IMR-90 (cell line): ENCODE measurements around the gene TBC1D30. TPM values are rescaled to one million over a fixed set of nuclear protein-coding genes. Genes with fewer than 3 reads are reported as not detected.

Source experiments
- ATAC-seq: fragments of 200-7000 bp; cut with Tn5 transposase; 2 replicates; pipeline ENCODE4 v1.9.1; 2020; ENCODE audit warnings: low read depth, mild to moderate bottlenecking, moderate library complexity
- BruUV-seq: library from RNA; stranded (reverse); fragments of 400-500 nt; replicated peaks from 2 replicates; lab custom pipeline; 2021; lab: Mats Ljungman, UMichigan
- CTCF ChIA-PET: fragments of 300-600 bp; formaldehyde crosslinking; extraction: SDS; loops from one replicate; lab custom pipeline; 2021; ENCODE audit warnings: antibody characterized with exemption; lab: Yijun Ruan, JAX
- POLR2A ChIA-PET: fragments of 300-600 bp; sonication (Branson Sonifier 250); formaldehyde crosslinking; loops from one replicate; lab custom pipeline; 2022; ENCODE audit warnings: antibody characterized with exemption; ENCODE audit not compliant: unreplicated experiment; lab: Charles Lee
- DNase-seq: peaks from one replicate; pipeline ENCODE4 v3.0.0; 2013
- H2AFZ ChIP-seq: replicated peaks from 2 replicates; pipeline ENCODE3; 2013; ENCODE audit warnings: low read length, mild to moderate bottlenecking; ENCODE audit not compliant: poor library complexity
- H2AK5ac ChIP-seq: 2 replicates; pipeline ENCODE4 v1.6.1; 2013; ENCODE audit warnings: low read depth, low read length, inconsistent platforms
- H2AK9ac ChIP-seq: replicated peaks from 2 replicates; pipeline ENCODE3; 2013; ENCODE audit warnings: mild to moderate bottlenecking, low read depth, low read length, moderate library complexity; ENCODE audit not compliant: poor library complexity
- H2BK120ac ChIP-seq: 2 replicates; pipeline ENCODE4 v1.6.1; 2013; ENCODE audit warnings: low read depth, low read length, inconsistent platforms
- H2BK15ac ChIP-seq: 3 replicates; pipeline ENCODE4 v1.6.1; 2013; ENCODE audit warnings: low read depth, low read length, inconsistent platforms
- H2BK20ac ChIP-seq: 2 replicates; pipeline ENCODE4 v1.6.1; 2013; ENCODE audit warnings: low read depth, mild to moderate bottlenecking, inconsistent platforms, low read length, moderate library complexity
- H2BK5ac ChIP-seq: 2 replicates; pipeline ENCODE4 v1.6.1; 2013; ENCODE audit warnings: mild to moderate bottlenecking, low read depth, low read length, inconsistent platforms; ENCODE audit not compliant: poor library complexity, severe bottlenecking
- H3K14ac ChIP-seq: replicated peaks from 2 replicates; pipeline ENCODE4 v1.6.1; 2013; ENCODE audit warnings: low read depth, low read length, inconsistent platforms
- H3K18ac ChIP-seq: 2 replicates; pipeline ENCODE4 v1.6.1; 2013; ENCODE audit warnings: low read depth, low read length, control low read depth
- H3K23ac ChIP-seq: 2 replicates; pipeline ENCODE4 v1.6.1; 2013; ENCODE audit warnings: low read depth, low read length, inconsistent platforms
- H3K27ac ChIP-seq: 2 replicates; pipeline ENCODE4 v1.5.1; 2013; ENCODE audit warnings: mild to moderate bottlenecking, control low read depth, low read length; ENCODE audit not compliant: insufficient read depth
- H3K27me3 ChIP-seq: 2 replicates; pipeline ENCODE4 v1.6.1; 2013; ENCODE audit warnings: low read length; ENCODE audit not compliant: control insufficient read depth, insufficient read depth
- H3K36me3 ChIP-seq: 2 replicates; pipeline ENCODE4 v1.6.1; 2013; ENCODE audit warnings: low read length, mixed read lengths; ENCODE audit not compliant: control insufficient read depth, insufficient read depth
- H3K4ac ChIP-seq: 2 replicates; pipeline ENCODE4 v1.6.1; 2013; ENCODE audit warnings: low read depth, low read length, inconsistent platforms
- H3K4me1 ChIP-seq: 2 replicates; pipeline ENCODE4 v1.6.1; 2013; ENCODE audit warnings: low read length, mixed read lengths; ENCODE audit not compliant: control insufficient read depth, insufficient read depth
- H3K4me2 ChIP-seq: 2 replicates; pipeline ENCODE4 v1.6.1; 2013; ENCODE audit warnings: low read depth, mild to moderate bottlenecking, control low read depth, low read length, moderate library complexity
- H3K4me3 ChIP-seq: 2 replicates; pipeline ENCODE4 v1.5.1; 2013; ENCODE audit warnings: low read depth, mild to moderate bottlenecking, control low read depth, low read length, moderate library complexity; ENCODE audit not compliant: insufficient read depth
- H3K56ac ChIP-seq: 2 replicates; pipeline ENCODE4 v1.6.1; 2013; ENCODE audit warnings: low read length, inconsistent platforms; ENCODE audit not compliant: insufficient read depth; ENCODE audit errors: extremely low read depth
- H3K79me1 ChIP-seq, 2 experiments: 2 replicates each; pipeline ENCODE4 v1.6.1; 2013; ENCODE audit warnings: low read length in 2 of 2, inconsistent platforms in 1 of 2, low read depth in 1 of 2
- H3K9ac ChIP-seq: 2 replicates; pipeline ENCODE4 v1.6.1; 2013; ENCODE audit warnings: low read depth, low read length, control low read depth
- H3K9me1 ChIP-seq: 2 replicates; pipeline ENCODE4 v1.6.1; 2013; ENCODE audit warnings: low read length, inconsistent platforms; ENCODE audit not compliant: insufficient read depth
- H3K9me3 ChIP-seq: 2 replicates; pipeline ENCODE4 v1.6.1; 2013; ENCODE audit warnings: low read length; ENCODE audit not compliant: control insufficient read depth, insufficient read depth
- H4K20me1 ChIP-seq: 2 replicates; pipeline ENCODE4 v1.6.1; 2013; ENCODE audit warnings: low read length, inconsistent platforms; ENCODE audit not compliant: insufficient read depth
- H4K5ac ChIP-seq: 2 replicates; pipeline ENCODE4 v1.6.1; 2013; ENCODE audit warnings: mild to moderate bottlenecking, low read depth, low read length, control low read depth
- H4K8ac ChIP-seq, 2 experiments: 2 replicates each; pipeline ENCODE4 v1.6.1; 2013; ENCODE audit warnings: low read depth in 2 of 2, low read length in 2 of 2, control low read depth in 1 of 2, inconsistent platforms in 1 of 2
- H4K91ac ChIP-seq: 2 replicates; pipeline ENCODE4 v1.6.1; 2013; ENCODE audit warnings: low read depth, low read length, inconsistent platforms; ENCODE audit not compliant: insufficient read depth
- CHD1 ChIP-seq: IDR thresholded peaks from 2 replicates; pipeline ENCODE4 v1.6.1; 2012; ENCODE audit warnings: low read depth, low read length, improper control_type of control experiment
- ELK1 ChIP-seq: fragments of 150-350 bp; IDR thresholded peaks from 2 replicates; pipeline ENCODE4 v1.6.1; 2016; ENCODE audit warnings: low read depth, mild to moderate bottlenecking, low read length, moderate library complexity, borderline replicate concordance
- MAFK ChIP-seq: IDR thresholded peaks from 2 replicates; pipeline ENCODE4 v1.6.1; 2012; ENCODE audit warnings: low read depth, low read length, improper control_type of control experiment
- MAZ ChIP-seq: IDR thresholded peaks from 2 replicates; pipeline ENCODE4 v1.6.1; 2012; ENCODE audit warnings: low read depth, mild to moderate bottlenecking, low read length, improper control_type of control experiment, moderate library complexity, borderline replicate concordance
- MXI1 ChIP-seq: IDR thresholded peaks from 2 replicates; pipeline ENCODE4 v1.6.1; 2012; ENCODE audit warnings: low read depth, mild to moderate bottlenecking, low read length, moderate library complexity, borderline replicate concordance
- NFE2L2 ChIP-seq: fragments of 150-350 bp; IDR thresholded peaks from 2 replicates; pipeline ENCODE4 v1.6.1; 2016; ENCODE audit warnings: low read depth, mild to moderate bottlenecking, low read length
- POLR2A ChIP-seq: IDR thresholded peaks from 2 replicates; pipeline ENCODE4 v1.6.1; 2012; ENCODE audit warnings: mild to moderate bottlenecking, low read depth, low read length
- RAD21 ChIP-seq: IDR thresholded peaks from 2 replicates; pipeline ENCODE4 v1.6.1; 2012; ENCODE audit warnings: low read length, improper control_type of control experiment
- WGBS, 2 experiments: methylation state at CpG; one replicate each; pipeline versions ENCODE4 v1.1.5 to v1.1.7; 2013; ENCODE audit warnings: missing lambda C conversion rate in 2 of 2; ENCODE audit not compliant: insufficient read length in 1 of 2; ENCODE audit errors: extremely low coverage in 2 of 2; 5-methylcytosine and 5-hydroxymethylcytosine counted together
- dilution Hi-C: fragments of 300-500 bp; cut with HindIII; formaldehyde crosslinking; loops from one replicate; pipeline ENCODE4 v1.14.3; 2018; ENCODE audit warnings: low sequenced_read_pairs; ENCODE audit not compliant: unreplicated experiment
- in situ Hi-C: fragments of 300-500 bp; cut with MboI; formaldehyde crosslinking; loops from 3 replicates; pipeline ENCODE4 v1.14.3; 2019; ENCODE audit warnings: low sequenced_read_pairs, inconsistent platforms, mixed read lengths
- intact Hi-C: fragments of 100-400 bp; cut with micrococcal nuclease; formaldehyde crosslinking; loops from 2 replicates; pipeline ENCODE4 v1.10.0; 2022
- polyA plus RNA-seq, 3 experiments: library from polyadenylated mRNA; depleted of rRNA; stranded (reverse); fragments of >200 nt; gene quantifications; 2 replicates each; pipeline ENCODE4 v1.2.3, GENCODE V29; 2012; ENCODE audit warnings: low replicate concordance in 1 of 3
- total RNA-seq: library from RNA; depleted of rRNA; stranded (reverse); fragments of >200 nt; gene quantifications from 2 replicates; pipeline ENCODE4 v1.2.3, GENCODE V29; 2012
- TF ChIP-seq, protein P1 (sequence below): conservative IDR thresholded peaks from 2 replicates; pipeline ENCODE4 v1.5.1; 2012; ENCODE audit warnings: mild to moderate bottlenecking, low read depth, low read length, improper control_type of control experiment

Gene TBC1D30
- total and polyA plus RNA-seq, 2 of the 4 experiments (the other 2 are of a cell fraction) = 0.18 to 0.24 TPM

DNA sequence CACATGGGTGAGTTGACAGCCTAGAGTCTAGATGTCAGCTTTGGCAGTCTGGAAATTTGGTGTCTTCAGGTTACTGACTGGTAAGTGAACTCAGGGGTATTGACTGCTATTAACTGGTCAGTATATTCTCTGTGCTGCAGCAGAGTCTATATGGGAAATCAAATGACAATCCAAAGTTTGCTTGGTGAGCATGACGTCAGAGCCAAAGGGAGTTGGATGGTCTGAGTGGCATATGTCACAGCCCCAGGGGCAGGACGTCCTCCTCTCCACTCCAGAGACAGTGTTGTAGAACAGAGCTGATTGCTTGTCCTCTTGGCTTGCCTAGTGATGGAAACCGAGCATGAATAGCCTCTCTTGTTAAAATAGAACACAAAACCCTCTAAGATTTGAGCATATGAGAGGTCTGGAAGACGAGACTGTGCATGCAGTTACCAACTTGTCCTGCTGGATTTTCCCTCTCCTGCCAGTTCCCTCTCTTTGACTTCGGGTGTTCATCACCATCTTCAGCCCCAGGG is 3.3 kb upstream of the TBC1D30 start:
- ChIA-PET POLR2A (no interaction called here), CTCF (no interaction called here)
- no peaks in the 10 kb centered on the region for H4K20me1 ChIP-seq
- no peak overlapping the region for H3K9ac ChIP-seq
- H3K4me1 ChIP-seq = no peaks in the 10 kb centered on the region
- H2AFZ ChIP-seq = no peak overlapping the region
- intact Hi-C loops = no loop called here
- no peak overlapping the region for H4K91ac ChIP-seq
- H3K9me3 ChIP-seq = no peaks in the 10 kb centered on the region; the same call in none of the 2 replicates
- no peak overlapping the region for H2BK15ac ChIP-seq
- H3K9me1 ChIP-seq = no peaks in the 10 kb centered on the region
- no peak overlapping the region for H3K27ac ChIP-seq
- H2BK5ac ChIP-seq = no peak overlapping the region
- no peak overlapping the region for H3K14ac ChIP-seq
- H3K56ac ChIP-seq = no peak overlapping the region
- DNase-seq (no peak), ATAC-seq (no peak)
- H3K4ac ChIP-seq = no peak overlapping the region
- H3K79me1 ChIP-seq = no peaks in the 10 kb centered on the region
- dilution Hi-C loops = no loop called here
- no peak overlapping the region for H3K23ac ChIP-seq
- H3K36me3 ChIP-seq = no peaks in the 10 kb centered on the region
- peaks cover 35% of the 10 kb centered on the region for H3K27me3 ChIP-seq
- BruUV-seq = no TSS peak
- H3K18ac ChIP-seq = no peak overlapping the region
- WGBS, 2 experiments = 29% methylated on average over 2 of the region's 5 CpGs; no CpG with 5 or more reads in 1 of the 2 experiments
- H3K4me3 ChIP-seq = no peak overlapping the region
- H3K4me2 ChIP-seq = no peak overlapping the region
- H2BK120ac ChIP-seq = no peak overlapping the region
- no peak for TF ChIP-seq MXI1
- no peak for TF ChIP-seq POLR2A
- no peak for TF ChIP-seq MAZ
- TF ChIP-seq, protein P1, sequence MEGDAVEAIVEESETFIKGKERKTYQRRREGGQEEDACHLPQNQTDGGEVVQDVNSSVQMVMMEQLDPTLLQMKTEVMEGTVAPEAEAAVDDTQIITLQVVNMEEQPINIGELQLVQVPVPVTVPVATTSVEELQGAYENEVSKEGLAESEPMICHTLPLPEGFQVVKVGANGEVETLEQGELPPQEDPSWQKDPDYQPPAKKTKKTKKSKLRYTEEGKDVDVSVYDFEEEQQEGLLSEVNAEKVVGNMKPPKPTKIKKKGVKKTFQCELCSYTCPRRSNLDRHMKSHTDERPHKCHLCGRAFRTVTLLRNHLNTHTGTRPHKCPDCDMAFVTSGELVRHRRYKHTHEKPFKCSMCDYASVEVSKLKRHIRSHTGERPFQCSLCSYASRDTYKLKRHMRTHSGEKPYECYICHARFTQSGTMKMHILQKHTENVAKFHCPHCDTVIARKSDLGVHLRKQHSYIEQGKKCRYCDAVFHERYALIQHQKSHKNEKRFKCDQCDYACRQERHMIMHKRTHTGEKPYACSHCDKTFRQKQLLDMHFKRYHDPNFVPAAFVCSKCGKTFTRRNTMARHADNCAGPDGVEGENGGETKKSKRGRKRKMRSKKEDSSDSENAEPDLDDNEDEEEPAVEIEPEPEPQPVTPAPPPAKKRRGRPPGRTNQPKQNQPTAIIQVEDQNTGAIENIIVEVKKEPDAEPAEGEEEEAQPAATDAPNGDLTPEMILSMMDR = no peak
- no peak for TF ChIP-seq NFE2L2
- TF ChIP-seq CHD1 = no peak
- TF ChIP-seq ELK1 = no peak
- TF ChIP-seq MAFK = no peak
- no peak for TF ChIP-seq RAD21
- H2BK20ac ChIP-seq = no peak overlapping the region
- no peak overlapping the region for H4K8ac ChIP-seq
- H2AK9ac ChIP-seq = no peak overlapping the region
- in situ Hi-C loops = no loop called here
- H2AK5ac ChIP-seq = no peak overlapping the region
- no peak overlapping the region for H4K5ac ChIP-seq
